Prostate gland (tissue), 2 donors: Measurements from ENCODE around the gene RIMBP2. TPM values are rescaled to one million over a fixed set of nuclear protein-coding genes. Genes with fewer than 3 reads are reported as not detected.

Experiments
- DNase-seq: peaks from one replicate; pipeline ENCODE4 v3.0.0-alpha.2; 2019; ENCODE audit warnings: low spot score
- H3K27ac ChIP-seq, 2 donors: fragments of 200-600 bp; sonication (generic); 2 replicates each; pipeline ENCODE4 v1.5.1; 2017 to 2019
- H3K27me3 ChIP-seq: fragments of 200-600 bp; sonication (generic); replicated peaks from 2 replicates; pipeline ENCODE4 v1.5.1; 2019; ENCODE audit not compliant: insufficient read depth
- H3K36me3 ChIP-seq, 2 donors: fragments of 200-600 bp; sonication (generic); 1 replicate in 1 of 2; 2 replicates in 1 of 2; pipeline versions ENCODE4 v1.5.1 to v1.8.1; 2017 to 2019
- H3K4me1 ChIP-seq: fragments of 200-600 bp; sonication (generic); replicated peaks from 2 replicates; pipeline ENCODE4 v1.5.1; 2019
- H3K4me3 ChIP-seq, 2 donors: fragments of 200-600 bp; sonication (generic); 2 replicates each; pipeline ENCODE4 v1.5.1; 2017 to 2019
- H3K9me3 ChIP-seq: fragments of 200-600 bp; sonication (generic); 2 replicates; pipeline ENCODE4 v1.5.1; 2017
- POLR2A ChIP-seq: fragments of 450-650 bp; IDR thresholded peaks from one replicate; pipeline ENCODE4 v1.6.1; 2016; ENCODE audit warnings: antibody characterized with exemption, mild to moderate bottlenecking
- POLR2AphosphoS5 ChIP-seq: sonication (generic); formaldehyde crosslinking; IDR thresholded peaks from one replicate; pipeline ENCODE4 v1.6.1; 2017; ENCODE audit warnings: antibody characterized with exemption
- WGBS: methylation state at CpG from one replicate; pipeline ENCODE4 v1.1.5; 2018; 5-methylcytosine and 5-hydroxymethylcytosine counted together
- intact Hi-C: fragments of 100-400 bp; cut with DNase I; formaldehyde crosslinking; loops from one replicate; pipeline ENCODE4 v1.14.2; 2022
- total RNA-seq, 2 donors: library from RNA; depleted of rRNA; stranded (reverse); fragments of >200 nt; gene quantifications; one replicate each; pipeline ENCODE4 v1.1.0, GENCODE V29; 2016
- TF ChIP-seq, protein P1 (sequence below), 4 experiments: fragments of 200-600 bp in 2 of 4; fragments of 450-650 bp in 2 of 4; sonication (generic) in 2 of 4; IDR thresholded peaks; 1 replicate in 3 of 4; 2 replicates in 1 of 4; pipeline ENCODE4 v1.5.1; 2016 to 2019; ENCODE audit warnings: antibody characterized with exemption in 4 of 4, mild to moderate bottlenecking in 2 of 4, moderate library complexity in 2 of 4

RIMBP2 gene
- total RNA-seq, 2 donors from 2014 or later, result 0.96 to 7.0 TPM

DNA sequence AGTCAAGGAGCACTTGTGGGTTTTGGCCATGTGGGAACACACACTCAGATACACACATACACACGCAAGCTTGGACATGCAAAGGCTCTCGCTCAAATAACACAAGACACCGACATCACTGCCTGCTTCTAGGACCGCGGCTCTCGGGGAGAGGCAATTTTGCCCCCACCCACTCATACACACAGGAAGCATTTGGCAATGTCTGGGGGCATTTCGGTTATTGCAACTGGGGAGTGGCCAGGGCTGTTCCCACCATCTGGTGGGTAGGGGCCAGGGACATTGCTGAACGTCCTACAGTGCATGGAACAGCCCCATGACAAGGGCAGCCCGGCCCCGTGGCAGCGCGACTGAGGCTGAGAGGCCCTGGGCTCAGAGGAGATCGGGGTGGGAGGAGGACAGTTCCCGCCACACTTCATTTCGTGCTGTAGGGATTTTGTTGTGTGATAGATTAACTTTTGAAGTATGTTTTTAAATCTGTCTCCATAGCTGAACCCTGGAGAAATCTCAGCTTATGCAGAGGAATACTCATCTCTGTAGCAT, 35.6 kb downstream of the RIMBP2 start:
- DNase-seq, result no peak
- Histone ChIP-seq H3K36me3 (no peaks in the 10 kb centered on the region), H3K9me3 (no peaks in the 10 kb centered on the region), H3K27me3 (no peaks in the 10 kb centered on the region), H3K4me3 (no peak overlapping the region), H3K4me1 (peaks cover 2% of the 10 kb centered on the region), H3K27ac (no peak overlapping the region)
- intact Hi-C loops, result no loop called here
- TF ChIP-seq POLR2A, result no peak
- TF ChIP-seq POLR2AphosphoS5, result no peak
- TF ChIP-seq, protein P1, sequence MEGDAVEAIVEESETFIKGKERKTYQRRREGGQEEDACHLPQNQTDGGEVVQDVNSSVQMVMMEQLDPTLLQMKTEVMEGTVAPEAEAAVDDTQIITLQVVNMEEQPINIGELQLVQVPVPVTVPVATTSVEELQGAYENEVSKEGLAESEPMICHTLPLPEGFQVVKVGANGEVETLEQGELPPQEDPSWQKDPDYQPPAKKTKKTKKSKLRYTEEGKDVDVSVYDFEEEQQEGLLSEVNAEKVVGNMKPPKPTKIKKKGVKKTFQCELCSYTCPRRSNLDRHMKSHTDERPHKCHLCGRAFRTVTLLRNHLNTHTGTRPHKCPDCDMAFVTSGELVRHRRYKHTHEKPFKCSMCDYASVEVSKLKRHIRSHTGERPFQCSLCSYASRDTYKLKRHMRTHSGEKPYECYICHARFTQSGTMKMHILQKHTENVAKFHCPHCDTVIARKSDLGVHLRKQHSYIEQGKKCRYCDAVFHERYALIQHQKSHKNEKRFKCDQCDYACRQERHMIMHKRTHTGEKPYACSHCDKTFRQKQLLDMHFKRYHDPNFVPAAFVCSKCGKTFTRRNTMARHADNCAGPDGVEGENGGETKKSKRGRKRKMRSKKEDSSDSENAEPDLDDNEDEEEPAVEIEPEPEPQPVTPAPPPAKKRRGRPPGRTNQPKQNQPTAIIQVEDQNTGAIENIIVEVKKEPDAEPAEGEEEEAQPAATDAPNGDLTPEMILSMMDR (IDR thresholded peaks at IDR 0.05), result no peak
- WGBS, result 74% methylated on average over 15 of the region's 15 CpGs

DNA sequence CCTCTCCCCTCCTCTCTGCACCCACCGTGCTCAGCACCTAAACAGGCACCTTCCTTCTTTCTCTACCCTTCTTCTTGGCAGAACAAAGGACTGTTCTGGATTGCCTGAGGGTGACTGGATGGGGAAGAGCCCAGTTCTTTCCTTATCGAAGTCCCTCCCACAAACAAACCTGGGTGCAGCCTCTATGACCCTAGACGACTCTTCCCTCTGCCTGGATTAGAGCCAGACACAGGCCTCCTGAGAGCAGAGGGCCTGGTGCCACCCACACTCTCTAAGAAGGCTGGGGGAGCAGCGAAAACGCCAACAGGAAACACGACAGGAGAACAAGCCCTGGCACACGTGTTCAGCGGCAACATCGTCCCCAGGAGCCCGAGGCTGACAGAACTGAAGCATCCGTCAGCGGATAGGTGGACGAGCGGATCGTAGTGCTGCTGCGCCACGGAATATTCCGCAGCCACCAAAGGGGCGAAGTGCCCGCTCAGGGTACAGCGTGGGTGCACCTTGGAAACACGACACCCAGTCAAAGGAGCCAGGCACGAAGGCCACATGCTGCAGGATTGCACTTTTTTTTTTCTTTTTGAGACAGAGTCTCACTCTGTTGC, 38.0 kb downstream of the RIMBP2 start:
- Histone ChIP-seq H3K27me3 (no peaks in the 10 kb centered on the region), H3K9me3 (no peaks in the 10 kb centered on the region), H3K4me1 (no peaks in the 10 kb centered on the region), H3K4me3 (no peak overlapping the region), H3K27ac (no peak overlapping the region), H3K36me3 (no peaks in the 10 kb centered on the region)
- WGBS, result 76% methylated on average over 23 of the region's 23 CpGs
- intact Hi-C loops, result no loop called here
- no peak for DNase-seq
- TF ChIP-seq, protein P1 (IDR thresholded peaks at IDR 0.05), result no peak
- TF ChIP-seq POLR2AphosphoS5 (no peak), POLR2A (no peak)

DNA sequence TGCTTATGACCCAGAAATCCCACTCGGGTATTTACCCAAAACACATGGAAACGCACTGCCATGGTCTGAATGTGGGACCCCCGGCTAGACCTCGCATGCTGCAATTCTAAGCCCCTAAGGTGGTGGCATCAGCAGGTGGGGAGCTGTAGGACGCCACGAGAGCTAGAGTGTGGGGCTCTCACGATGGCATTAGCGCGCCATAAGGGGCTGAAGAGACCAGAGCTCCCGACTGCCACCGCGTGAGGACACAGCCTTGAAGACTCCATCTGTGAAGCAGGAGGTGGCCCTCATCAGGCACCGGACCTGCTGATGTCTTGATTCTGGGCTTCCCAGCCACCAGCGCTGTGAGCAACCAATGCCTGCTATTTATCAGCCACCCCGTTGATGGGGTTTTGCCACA, 40.3 kb downstream of the RIMBP2 start:
- no peak for TF ChIP-seq POLR2AphosphoS5
- TF ChIP-seq POLR2A, result no peak
- TF ChIP-seq, protein P1 (IDR thresholded peaks at IDR 0.05), result no peak
- Histone ChIP-seq H3K9me3 (no peaks in the 10 kb centered on the region), H3K36me3 (no peaks in the 10 kb centered on the region), H3K4me1 (no peaks in the 10 kb centered on the region), H3K27me3 (no peaks in the 10 kb centered on the region), H3K4me3 (no peak overlapping the region), H3K27ac (no peak overlapping the region)
- no peak for DNase-seq
- intact Hi-C loops, result no loop called here
- WGBS, result 91% methylated on average over 15 of the region's 15 CpGs

DNA sequence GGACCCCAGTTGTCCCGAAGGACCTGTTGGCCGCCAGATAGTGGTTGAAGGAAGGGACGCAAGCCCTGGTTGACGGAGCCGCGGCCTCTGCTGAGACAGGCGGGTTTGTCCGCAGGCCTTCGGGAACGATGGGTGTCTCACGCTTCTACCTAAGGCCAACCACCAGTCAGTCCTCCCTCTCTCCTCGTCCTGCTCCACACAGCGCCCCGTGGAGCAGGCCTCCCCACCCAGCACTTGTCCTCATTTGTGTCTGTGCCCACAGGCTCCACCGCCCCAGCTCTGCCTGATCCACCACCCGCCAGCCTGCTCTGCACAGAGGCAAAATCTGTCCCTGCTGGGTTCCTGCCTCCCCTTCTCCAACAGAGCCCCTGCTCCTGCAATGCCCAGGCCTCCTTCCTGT, 41.0 kb downstream of the RIMBP2 start:
- H3K27me3 ChIP-seq, result no peaks in the 10 kb centered on the region
- DNase-seq, result no peak
- no peak overlapping the region for H3K27ac ChIP-seq
- H3K4me3 ChIP-seq, result no peak overlapping the region
- no peaks in the 10 kb centered on the region for H3K36me3 ChIP-seq
- no peaks in the 10 kb centered on the region for H3K4me1 ChIP-seq
- WGBS, result 91% methylated on average over 16 of the region's 16 CpGs
- H3K9me3 ChIP-seq, result no peaks in the 10 kb centered on the region
- intact Hi-C loops, result no loop called here
- no peak for TF ChIP-seq POLR2AphosphoS5
- TF ChIP-seq, protein P1 (IDR thresholded peaks at IDR 0.05), result no peak

DNA sequence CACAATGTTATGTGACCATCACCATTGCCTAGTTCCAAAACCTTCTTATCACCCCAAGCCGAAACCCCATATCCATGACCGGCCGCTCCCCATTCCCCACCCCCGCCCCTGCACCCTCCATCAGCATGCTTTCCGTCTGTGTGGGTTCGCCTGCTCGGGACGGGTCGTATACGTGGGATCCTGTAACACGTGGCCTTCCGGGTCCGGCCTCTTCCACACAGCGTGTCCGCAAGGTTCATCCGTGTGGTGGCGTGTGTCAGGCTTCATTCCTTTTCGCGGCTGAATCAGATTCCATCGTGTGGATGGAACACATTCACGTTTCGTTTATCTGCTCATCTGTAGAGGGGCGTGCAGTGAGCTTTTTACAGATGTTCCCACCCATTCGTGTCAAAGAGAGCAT, 41.4 kb downstream of the RIMBP2 start:
- WGBS, result 93% methylated on average over 24 of the region's 24 CpGs
- Histone ChIP-seq H3K9me3 (no peaks in the 10 kb centered on the region), H3K27ac (no peak overlapping the region), H3K4me1 (no peaks in the 10 kb centered on the region), H3K27me3 (no peaks in the 10 kb centered on the region), H3K36me3 (no peaks in the 10 kb centered on the region), H3K4me3 (no peak overlapping the region)
- TF ChIP-seq POLR2AphosphoS5 (no peak), POLR2A (no peak)
- TF ChIP-seq, protein P1 (IDR thresholded peaks at IDR 0.05), result no peak
- DNase-seq, result no peak
- intact Hi-C loops, result no loop called here
